ENCODE measurements around the gene MEGF6. TPM values are rescaled to one million over a fixed set of nuclear protein-coding genes. Genes with fewer than 3 reads are reported as not detected.

Gene MEGF6
- total RNA-seq, 1 donor from 2014 or later = 194 TPM

DNA sequence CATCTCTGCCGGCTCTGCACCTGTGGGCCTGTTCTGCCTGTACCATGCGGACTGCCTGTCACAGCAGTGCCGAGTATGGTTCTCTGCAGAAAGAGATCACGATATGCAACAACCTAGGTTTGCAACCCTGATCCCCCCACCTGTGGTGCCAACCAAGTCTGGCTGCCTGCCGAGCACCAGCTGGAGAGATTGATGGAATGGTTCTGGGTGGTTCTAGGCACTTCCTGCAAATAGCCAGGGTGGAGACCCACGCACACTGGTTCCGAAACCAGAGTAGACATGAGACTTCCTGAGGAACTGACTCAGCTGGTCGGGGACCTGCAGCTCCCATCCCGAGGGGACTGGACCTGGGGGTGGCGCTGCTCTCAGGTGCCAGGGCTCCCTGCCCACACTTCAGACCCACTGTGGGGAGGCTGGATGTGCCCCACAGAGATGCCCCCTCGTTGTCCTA, 18.9 kb upstream of the MEGF6 start:
- no peaks in the 10 kb centered on the region for H3K9me3 ChIP-seq
- H3K4me3 ChIP-seq = no peak overlapping the region
- no peak overlapping the region for H3K27ac ChIP-seq
- TF ChIP-seq, protein P1, sequence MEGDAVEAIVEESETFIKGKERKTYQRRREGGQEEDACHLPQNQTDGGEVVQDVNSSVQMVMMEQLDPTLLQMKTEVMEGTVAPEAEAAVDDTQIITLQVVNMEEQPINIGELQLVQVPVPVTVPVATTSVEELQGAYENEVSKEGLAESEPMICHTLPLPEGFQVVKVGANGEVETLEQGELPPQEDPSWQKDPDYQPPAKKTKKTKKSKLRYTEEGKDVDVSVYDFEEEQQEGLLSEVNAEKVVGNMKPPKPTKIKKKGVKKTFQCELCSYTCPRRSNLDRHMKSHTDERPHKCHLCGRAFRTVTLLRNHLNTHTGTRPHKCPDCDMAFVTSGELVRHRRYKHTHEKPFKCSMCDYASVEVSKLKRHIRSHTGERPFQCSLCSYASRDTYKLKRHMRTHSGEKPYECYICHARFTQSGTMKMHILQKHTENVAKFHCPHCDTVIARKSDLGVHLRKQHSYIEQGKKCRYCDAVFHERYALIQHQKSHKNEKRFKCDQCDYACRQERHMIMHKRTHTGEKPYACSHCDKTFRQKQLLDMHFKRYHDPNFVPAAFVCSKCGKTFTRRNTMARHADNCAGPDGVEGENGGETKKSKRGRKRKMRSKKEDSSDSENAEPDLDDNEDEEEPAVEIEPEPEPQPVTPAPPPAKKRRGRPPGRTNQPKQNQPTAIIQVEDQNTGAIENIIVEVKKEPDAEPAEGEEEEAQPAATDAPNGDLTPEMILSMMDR (IDR thresholded peaks at IDR 0.05) = no peak
- no peaks in the 10 kb centered on the region for H3K27me3 ChIP-seq
- peaks cover 4 to 6% of the 10 kb centered on the region in 2 donors for H3K4me1 ChIP-seq
- intact Hi-C loops (cut with DNase I) = no loop called here
- no peak for DNase-seq (ENCODE audit: low spot score in 2 of 2)
- H3K36me3 ChIP-seq = peaks cover 60 to 78% of the 10 kb centered on the region in 2 donors

DNA sequence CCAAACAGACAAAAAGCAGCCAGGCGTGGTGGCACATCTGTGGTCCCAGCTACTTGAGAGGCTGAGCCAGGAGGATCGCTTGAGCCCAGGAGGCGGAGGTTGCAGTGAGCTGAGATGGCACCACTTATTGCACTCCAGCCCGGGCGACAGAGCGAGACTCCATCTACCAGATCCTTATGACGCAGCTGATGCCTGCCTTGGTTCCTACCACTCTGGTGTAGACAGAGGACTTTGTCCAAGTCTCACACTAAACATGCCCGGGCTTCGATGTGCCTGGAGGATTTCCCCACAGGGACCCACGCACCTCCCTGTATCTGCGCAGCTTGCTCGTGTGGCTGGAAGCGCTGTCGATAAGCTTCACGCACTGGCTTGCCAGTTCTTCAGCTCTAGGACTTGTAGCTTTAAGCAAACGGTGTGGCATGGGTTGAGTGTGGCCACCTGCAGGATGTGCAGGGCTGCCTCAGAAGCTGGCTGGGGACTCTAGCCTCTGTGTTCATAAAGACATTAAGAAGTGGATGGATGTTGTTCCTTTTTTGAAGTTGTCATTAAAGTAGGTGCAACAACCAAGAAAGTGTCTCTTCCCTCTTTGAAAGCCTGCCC, 18.4 kb upstream of the MEGF6 start:
- TF ChIP-seq, protein P1 (IDR thresholded peaks at IDR 0.05) = no peak
- intact Hi-C loops (cut with DNase I) = loop anchor here (10.0 kb wide), 1 partner anchor 1045 kb away; the partner anchor contains the start of gene PRXL2B
- peaks cover 55 to 72% of the 10 kb centered on the region in 2 donors for H3K36me3 ChIP-seq

DNA sequence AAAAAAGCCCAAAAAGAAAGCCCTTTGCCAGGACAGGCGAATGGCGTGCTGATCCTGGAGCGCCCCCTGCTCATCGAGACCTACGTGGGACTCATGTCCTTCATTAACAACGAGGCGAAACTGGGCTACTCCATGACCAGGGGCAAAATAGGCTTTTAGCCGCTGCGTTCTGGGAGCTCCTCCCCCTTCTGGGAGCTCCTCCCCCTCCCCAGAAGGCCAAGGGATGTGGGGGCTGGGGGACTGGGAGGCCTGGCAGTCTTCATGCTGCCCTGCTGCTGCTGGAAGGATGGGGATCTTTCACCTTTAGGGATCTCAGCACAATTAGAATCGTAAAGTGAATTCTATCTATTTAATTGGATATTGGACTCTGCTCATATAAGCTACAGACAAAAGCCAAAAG, 17.1 kb upstream of the MEGF6 start:
- no peaks in the 10 kb centered on the region for H3K27me3 ChIP-seq
- H3K36me3 ChIP-seq = peaks cover 44 to 60% of the 10 kb centered on the region in 2 donors
- H3K4me1 ChIP-seq = peaks cover 10% of the 10 kb centered on the region in 2 donors
- intact Hi-C loops (cut with DNase I) = loop anchor here (10.0 kb wide), 1 partner anchor 1044 kb away; the partner anchor contains the start of gene PRXL2B
- H3K4me3 ChIP-seq = no peak overlapping the region
- DNase-seq (ENCODE audit: low spot score in 2 of 2) = no peak
- TF ChIP-seq, protein P1 (IDR thresholded peaks at IDR 0.05) = no peak
- no peaks in the 10 kb centered on the region for H3K9me3 ChIP-seq
- H3K27ac ChIP-seq = no peak overlapping the region

More for the DNA sequence above, 18.4 kb upstream of the MEGF6 start:
- Histone ChIP-seq H3K27ac (no peak overlapping the region), H3K4me1 (peaks cover 4 to 6% of the 10 kb centered on the region in 2 donors), H3K27me3 (no peaks in the 10 kb centered on the region), H3K4me3 (no peak overlapping the region), H3K9me3 (no peaks in the 10 kb centered on the region)
- DNase-seq (ENCODE audit: low spot score in 2 of 2) = no peak

DNA sequence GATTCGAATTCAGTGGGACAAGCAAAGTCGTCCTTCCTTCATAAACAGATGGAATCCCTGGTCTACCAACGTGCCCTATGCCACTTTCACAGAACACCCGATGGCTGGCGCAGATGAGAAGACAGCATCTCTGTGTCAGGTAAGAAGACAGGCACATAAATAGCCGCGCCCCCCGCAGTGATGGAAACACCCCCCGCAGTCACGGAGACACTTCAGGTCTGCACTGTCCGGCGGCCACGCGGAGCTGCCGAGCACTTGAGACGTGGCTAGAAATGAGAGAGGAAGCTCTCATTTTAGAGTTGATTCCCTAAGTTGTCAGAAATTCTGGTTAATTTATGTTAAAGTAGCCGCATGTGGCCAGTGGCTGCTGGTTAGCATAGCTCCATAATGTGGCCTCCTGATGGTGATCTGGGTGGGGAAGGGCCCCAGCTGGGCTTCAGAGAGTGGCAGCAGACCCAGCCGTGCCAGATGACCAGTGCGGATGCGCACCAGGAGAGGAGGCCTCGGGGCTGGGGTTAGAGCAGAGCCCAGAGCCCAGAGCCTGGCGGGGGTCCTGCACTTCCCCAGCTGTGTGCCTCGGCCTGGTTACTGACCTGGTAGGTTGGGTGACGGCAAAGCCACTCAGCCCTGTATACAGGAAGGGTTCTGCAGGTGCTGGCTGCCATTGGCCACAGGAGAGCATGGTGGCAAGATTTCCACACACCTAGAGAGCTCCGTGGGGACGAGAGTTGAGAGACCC, 16.4 kb upstream of the MEGF6 start:
- TF ChIP-seq, protein P1 (IDR thresholded peaks at IDR 0.05) = no peak

DNA sequence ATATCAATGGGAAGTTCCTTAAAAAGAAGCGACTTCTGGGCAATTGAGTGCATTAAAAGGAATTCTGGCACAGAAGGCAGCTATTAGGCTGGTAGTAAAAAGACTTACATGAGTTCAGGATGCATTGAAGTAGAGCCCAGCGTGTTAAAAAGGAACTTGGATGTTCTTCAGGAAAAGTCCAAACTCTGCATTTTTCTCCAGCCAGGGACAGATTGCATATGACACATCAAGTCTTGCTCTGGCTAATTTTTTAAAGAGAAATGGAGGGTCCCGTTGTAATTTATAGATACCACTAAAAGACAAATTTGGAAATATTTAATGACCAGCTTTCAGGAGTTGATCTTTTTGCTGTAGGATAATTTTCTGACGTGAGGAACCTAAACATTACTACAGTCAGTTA, 14.7 kb upstream of the MEGF6 start:
- H3K9me3 ChIP-seq = no peaks in the 10 kb centered on the region
- TF ChIP-seq, protein P1 (IDR thresholded peaks at IDR 0.05) = no peak
- H3K4me1 ChIP-seq = peaks cover 11 to 15% of the 10 kb centered on the region in 2 donors
- peak overlapping the region in 1 of 2 donors; percentile 97 for H3K4me3 ChIP-seq
- no peaks in the 10 kb centered on the region for H3K27me3 ChIP-seq
- peaks cover 26 to 36% of the 10 kb centered on the region in 2 donors for H3K36me3 ChIP-seq
- no peak for DNase-seq (ENCODE audit: low spot score in 2 of 2)
- intact Hi-C loops (cut with DNase I) = loop anchor here (10.0 kb wide), 1 partner anchor 1041 kb away; the partner anchor contains the start of gene PRXL2B
- H3K27ac ChIP-seq = peak overlapping the region in 1 of 2 donors; percentile 62

More for the DNA sequence above, 16.4 kb upstream of the MEGF6 start:
- Histone ChIP-seq H3K9me3 (no peaks in the 10 kb centered on the region), H3K27me3 (no peaks in the 10 kb centered on the region), H3K36me3 (peaks cover 38 to 53% of the 10 kb centered on the region in 2 donors), H3K4me3 (no peak overlapping the region), H3K27ac (no peak overlapping the region), H3K4me1 (peaks cover 11 to 15% of the 10 kb centered on the region in 2 donors)
- intact Hi-C loops (cut with DNase I) = loop anchor here (10.0 kb wide), 1 partner anchor 1043 kb away; the partner anchor contains the start of gene PRXL2B
- no peak for DNase-seq (ENCODE audit: low spot score in 2 of 2)

Data from ascending aorta (tissue), 2 donors.